NCI-H526 (cell line): ENCODE data around the gene COL1A2.

Experiments used
- DNase-seq, 2 experiments: peaks; one replicate each; lab custom pipeline; 2025; lab: John Stamatoyannopoulos, UW

COL1A2 gene

DNA sequence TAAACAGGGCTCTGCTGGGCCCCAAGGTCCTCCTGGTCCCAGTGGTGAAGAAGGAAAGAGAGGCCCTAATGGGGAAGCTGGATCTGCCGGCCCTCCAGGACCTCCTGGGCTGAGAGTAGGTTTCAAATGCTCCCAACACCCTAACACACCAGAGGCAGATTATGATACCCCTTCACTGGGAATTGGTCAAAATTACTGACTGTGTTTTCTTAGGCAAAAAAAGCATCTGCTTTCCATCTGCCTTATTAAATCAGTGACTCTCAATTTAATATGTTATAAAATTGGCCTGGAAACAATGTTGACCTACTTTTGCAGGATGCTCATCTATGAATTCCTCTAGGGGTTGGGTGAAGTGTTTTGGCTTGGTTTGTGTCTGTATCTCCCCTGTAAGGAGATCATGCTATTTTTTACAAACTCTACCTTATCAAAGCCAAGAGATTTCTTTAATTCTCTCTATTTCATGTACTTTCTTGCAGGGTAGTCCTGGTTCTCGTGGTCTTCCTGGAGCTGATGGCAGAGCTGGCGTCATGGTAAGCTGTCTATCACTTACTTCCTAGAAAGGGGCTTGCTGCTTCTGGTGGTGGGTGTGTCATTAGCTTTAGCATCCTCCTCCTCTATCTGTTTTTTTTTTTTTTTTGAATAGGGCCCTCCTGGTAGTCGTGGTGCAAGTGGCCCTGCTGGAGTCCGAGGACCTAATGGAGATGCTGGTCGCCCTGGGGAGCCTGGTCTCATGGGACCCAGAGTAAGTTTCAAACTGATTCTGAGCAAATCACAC, 15.9 kb downstream of the COL1A2 start:
- no peak for DNase-seq

DNA sequence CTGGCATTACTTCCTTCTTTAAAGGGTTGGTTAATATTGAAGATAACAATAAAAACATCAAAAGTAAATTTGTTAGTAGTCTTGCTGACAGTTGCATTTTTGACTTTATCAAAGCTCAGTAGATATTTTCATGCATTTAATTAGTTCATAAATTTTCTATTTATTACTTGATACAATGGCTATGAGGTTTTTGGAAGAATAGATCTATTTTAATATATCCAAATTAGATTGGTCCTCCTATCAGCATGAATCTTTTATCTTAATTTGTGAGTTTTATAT, 16.4 kb downstream of the COL1A2 start:
- DNase-seq: no peak

DNA sequence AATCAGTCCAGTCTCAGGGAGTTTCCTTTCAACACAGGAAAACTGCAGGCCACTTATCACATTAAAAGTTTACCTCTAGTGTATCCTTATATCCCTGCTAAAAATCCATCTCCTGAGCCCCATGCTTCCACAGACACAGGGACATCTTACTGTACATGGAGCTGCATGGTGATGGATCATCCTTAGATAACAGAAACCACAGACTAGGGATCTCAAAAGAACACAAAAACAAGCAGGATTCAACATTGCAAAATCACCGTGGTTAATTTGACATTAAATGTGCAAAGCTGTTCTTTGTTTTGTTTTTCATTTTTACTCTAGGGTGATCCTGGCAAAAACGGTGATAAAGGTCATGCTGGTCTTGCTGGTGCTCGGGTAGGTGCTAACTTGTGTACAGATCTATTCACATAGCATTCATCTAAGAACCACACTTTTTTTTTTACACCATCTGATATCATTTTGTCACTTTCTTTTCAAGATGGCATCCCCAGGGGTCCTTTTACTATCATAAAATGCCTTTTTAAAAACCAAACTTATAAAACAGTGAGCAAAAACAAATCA, 18.1 kb downstream of the COL1A2 start:
- DNase-seq: no peak

GRCh38 chr7:94414481-94414880, 19.8 kb downstream of the COL1A2 start:
- no peak for DNase-seq

DNA sequence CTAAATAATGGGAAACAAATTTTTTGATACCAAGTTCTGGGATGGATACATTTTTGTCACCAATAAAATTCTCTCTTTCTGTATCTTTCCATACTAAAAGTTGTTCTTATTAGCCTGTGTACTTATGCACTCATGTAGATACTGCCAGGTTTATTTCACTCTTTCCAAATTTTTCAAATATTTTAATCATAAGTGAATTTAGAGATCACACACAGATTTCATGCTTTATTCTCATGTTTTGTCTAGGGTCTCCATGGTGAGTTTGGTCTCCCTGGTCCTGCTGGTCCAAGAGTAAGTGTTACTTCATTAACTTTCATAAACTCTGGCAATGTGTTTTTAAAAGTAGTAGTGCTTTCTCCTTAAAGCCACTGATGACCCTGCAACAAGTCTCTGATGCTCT, 20.3 kb downstream of the COL1A2 start:
- no peak for DNase-seq

- DNase-seq: no peak
Measured at GRCh38 chr7:94417306-94417705, 22.6 kb downstream of the COL1A2 start.

DNA sequence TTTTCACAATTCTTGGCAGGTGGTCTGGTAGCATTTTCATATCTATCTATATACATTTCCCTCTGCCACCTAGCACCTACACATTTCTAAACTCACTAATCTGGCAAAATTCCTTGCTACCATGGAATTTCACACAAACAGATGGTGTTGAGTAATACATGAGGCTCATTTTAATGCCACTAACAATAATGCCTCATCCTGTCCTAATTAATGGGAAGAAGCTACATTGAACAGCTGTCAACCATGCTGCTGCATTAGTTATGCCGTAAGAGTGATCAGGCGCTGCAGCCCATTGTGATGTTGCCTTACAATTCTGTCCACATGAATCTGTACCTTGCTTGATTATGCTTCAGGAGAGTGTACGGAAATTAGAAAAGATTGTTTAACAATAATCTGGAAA, 23.2 kb downstream of the COL1A2 start:
- DNase-seq: no peak

DNA sequence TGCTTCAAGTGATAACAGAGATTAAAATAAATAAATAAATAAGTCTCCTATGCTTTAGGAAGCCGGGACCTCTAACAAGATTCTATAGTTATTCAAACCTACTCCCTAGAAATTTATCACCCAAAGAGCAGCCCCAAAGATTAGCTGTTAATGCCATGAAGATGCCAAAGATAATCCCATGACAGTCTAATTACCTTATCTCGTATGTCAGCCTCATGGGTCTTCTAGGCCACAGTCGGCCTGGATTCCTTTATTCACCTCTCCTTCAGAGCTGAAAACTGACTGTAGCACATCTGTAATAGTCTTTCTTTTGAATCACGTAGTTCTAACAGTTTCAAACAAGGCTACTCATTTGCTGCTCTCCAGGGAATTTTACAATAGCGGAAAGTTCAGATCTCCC, 24.2 kb downstream of the COL1A2 start:
- no peak for DNase-seq

- no peak for DNase-seq
Measured at GRCh38 chr7:94420328-94420727, 25.6 kb downstream of the COL1A2 start.

GRCh38 chr7:94421681-94422080, 27.0 kb downstream of the COL1A2 start:
- DNase-seq: no peak

DNA sequence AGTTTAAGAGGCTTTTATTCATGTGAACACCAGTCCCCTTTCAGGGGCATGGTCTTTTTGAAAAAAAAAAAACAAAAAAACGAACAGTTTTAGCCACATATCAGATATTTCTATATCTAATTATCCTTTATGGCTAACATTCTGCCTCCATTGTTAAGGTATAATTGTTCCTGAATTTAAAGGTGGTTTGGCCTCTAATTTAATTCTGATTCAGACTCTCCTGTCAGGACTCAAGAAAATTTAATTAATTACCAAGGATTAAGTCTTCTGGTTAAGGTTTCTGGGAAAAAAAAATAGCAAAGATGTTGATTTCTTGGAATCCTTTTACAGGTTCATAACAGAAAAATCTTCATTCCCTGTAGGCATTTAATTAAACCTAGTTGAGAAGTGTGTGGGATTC, 27.4 kb downstream of the COL1A2 start:
- no peak for DNase-seq

GRCh38 chr7:94422827-94423460, 28.2 kb downstream of the COL1A2 start:
- DNase-seq: no peak

DNA sequence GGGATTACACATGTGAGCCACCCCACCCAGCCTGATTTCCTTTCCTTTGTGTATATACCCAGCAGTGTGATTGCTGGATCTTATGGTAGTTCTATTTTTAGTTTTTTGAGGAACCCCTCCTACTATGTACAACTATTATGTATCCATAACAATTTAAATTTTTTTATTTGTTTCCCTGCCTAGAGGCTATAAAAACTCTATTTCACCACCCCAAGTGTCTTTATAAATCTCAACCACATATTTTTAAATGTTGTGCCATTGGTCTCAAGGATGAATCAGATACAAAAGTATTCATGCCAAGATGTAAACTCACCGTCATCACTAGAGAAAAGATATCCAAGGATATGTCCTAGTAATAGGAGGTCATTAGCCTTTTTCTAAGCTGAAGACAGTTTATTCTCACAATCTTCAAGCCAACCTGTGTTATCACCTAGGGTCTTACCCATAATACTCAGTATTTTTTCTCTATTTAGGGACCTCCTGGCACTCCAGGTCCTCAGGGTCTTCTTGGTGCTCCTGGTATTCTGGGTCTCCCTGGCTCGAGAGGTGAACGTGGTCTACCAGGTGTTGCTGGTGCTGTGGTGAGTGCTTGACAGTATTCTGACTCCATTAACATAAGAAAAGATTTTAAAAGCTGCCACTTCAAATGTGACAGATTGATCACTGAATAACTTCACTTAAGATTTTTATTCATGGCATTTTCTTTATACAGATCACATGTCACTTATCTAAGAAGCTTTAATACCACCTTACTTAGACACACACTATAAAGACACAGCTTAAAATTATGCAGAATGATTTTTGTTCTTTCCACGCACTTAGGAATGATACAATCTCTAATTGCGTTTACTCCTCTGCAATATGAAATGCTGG, 29.4 kb downstream of the COL1A2 start:
- DNase-seq: no peak

DNA sequence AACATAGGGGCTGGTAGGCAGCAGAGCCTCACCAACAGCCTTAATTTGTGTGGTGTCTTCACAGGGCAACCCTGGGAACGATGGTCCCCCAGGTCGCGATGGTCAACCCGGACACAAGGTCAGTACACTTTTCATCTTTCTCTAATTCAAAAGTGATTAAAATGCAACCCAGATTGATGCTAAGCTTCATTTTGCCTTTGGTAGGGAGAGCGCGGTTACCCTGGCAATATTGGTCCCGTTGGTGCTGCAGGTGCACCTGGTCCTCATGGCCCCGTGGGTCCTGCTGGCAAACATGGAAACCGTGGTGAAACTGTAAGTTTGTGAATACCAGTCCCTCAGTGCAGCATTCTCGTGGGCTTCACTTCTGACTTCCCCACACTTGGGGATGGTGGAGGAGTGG, 30.9 kb downstream of the COL1A2 start:
- no peak for DNase-seq

- no peak for DNase-seq
Measured at GRCh38 chr7:94426980-94427875, 32.5 kb downstream of the COL1A2 start.

DNA sequence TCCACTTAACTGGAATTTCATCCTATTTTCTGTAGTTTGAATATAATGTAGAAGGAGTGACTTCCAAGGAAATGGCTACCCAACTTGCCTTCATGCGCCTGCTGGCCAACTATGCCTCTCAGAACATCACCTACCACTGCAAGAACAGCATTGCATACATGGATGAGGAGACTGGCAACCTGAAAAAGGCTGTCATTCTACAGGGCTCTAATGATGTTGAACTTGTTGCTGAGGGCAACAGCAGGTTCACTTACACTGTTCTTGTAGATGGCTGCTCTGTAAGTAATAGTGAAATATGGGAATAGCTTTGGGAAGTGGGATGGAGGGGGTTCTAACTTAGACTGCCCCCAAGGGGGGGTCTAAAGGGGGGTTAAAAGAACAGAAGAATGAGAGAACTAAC, 34.5 kb downstream of the COL1A2 start:
- DNase-seq: no peak

GRCh38 chr7:94431176-94431575, 36.5 kb downstream of the COL1A2 start:
- DNase-seq: no peak

DNA sequence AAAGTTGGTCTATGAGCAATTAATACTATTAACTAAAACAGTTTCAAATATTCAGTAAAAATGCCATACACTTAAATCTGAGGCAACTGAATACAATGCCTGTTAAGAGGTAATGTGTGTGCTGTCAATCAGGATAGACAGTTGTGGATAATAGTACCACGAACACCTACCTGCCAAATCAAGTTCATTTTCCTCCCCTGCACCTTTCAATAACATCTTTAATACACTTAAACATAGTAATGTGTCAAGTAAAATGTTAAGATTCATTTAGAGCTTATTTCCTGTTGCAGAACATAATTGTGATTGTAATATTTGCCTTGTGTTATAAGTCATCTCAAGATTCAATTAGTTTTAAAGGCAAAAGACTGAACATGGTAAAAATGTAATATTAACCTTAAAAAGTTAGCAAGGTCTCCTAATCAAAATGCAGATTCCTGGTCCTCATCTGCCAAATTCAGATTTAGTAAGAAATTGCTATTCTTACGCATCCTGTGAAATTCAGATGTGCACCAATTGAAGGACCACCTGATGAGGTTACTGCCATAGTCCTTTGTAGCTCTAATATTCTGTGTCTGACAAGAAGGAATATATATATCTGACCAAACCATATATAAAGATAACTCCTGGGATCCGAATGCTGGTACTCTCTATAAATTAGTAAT, 37.1 kb downstream of the COL1A2 start:
- DNase-seq: no peak

- DNase-seq: no peak
Measured at GRCh38 chr7:94432281-94432670, 37.6 kb downstream of the COL1A2 start.

GRCh38 chr7:94432817-94433216, 38.1 kb downstream of the COL1A2 start:
- no peak for DNase-seq

- DNase-seq: no peak
Measured at GRCh38 chr7:94433224-94433623, 38.5 kb downstream of the COL1A2 start.
